GM19397 (cell line): ENCODE measurements around the gene NTRK3.

Experiments
- ATAC-seq: cut with Tn5 transposase; IDR thresholded peaks from one replicate; pipeline ENCODE4 v1.9.1; 2021; ENCODE audit warnings: mild to moderate bottlenecking, moderate library complexity; ENCODE audit not compliant: unreplicated experiment

The NTRK3 gene

GRCh38 chr15:88126695-88127431 lies 129.7 kb downstream of the NTRK3 start:
- no peak for ATAC-seq

GRCh38 chr15:88125576-88125975 lies 131.0 kb downstream of the NTRK3 start:
- ATAC-seq, result no peak

GRCh38 chr15:88124199-88124598 lies 132.3 kb downstream of the NTRK3 start:
- ATAC-seq, result no peak

- ATAC-seq, result no peak
Measured at GRCh38 chr15:88121968-88122530, 134.5 kb downstream of the NTRK3 start.

GRCh38 chr15:88120026-88120425 lies 136.5 kb downstream of the NTRK3 start:
- no peak for ATAC-seq

GRCh38 chr15:88118741-88119140 lies 137.8 kb downstream of the NTRK3 start:
- no peak for ATAC-seq

- no peak for ATAC-seq
Measured at GRCh38 chr15:88118035-88118434, 138.5 kb downstream of the NTRK3 start.

- no peak for ATAC-seq
Measured at GRCh38 chr15:88115486-88116152, 140.9 kb downstream of the NTRK3 start.

GRCh38 chr15:88113613-88114308 lies 142.8 kb downstream of the NTRK3 start:
- ATAC-seq, result no peak

- no peak for ATAC-seq
Measured at GRCh38 chr15:88108991-88109390, 147.5 kb downstream of the NTRK3 start.

- no peak for ATAC-seq
Measured at GRCh38 chr15:88108477-88108876, 148.1 kb downstream of the NTRK3 start.

- ATAC-seq, result no peak
Measured at GRCh38 chr15:88106074-88106473, 150.5 kb downstream of the NTRK3 start.

GRCh38 chr15:88104357-88104756 lies 152.2 kb downstream of the NTRK3 start:
- no peak for ATAC-seq

GRCh38 chr15:88100181-88100580 lies 156.4 kb downstream of the NTRK3 start:
- no peak for ATAC-seq

GRCh38 chr15:88098361-88098760 lies 158.2 kb downstream of the NTRK3 start:
- no peak for ATAC-seq

GRCh38 chr15:88091444-88092016 lies 165.0 kb downstream of the NTRK3 start:
- no peak for ATAC-seq

- no peak for ATAC-seq
Measured at GRCh38 chr15:88090481-88091011, 166.0 kb downstream of the NTRK3 start.

GRCh38 chr15:88089731-88090130 lies 166.8 kb downstream of the NTRK3 start:
- ATAC-seq, result no peak

- ATAC-seq, result no peak
Measured at GRCh38 chr15:88089024-88089620, 167.4 kb downstream of the NTRK3 start.
